ENCODE data around the gene SVOPL. TPM values are rescaled to one million over a fixed set of nuclear protein-coding genes. Genes with fewer than 3 reads are reported as not detected.

Gene SVOPL
- total and polyA plus RNA-seq, 2 donors (not counting 1 experiment from before 2014, with no cell fraction given) = not detected

- WGBS (ENCODE audit: insufficient coverage) = 94% methylated on average over 7 of the region's 7 CpGs
- no peaks in the 10 kb centered on the region for H3K9me3 Mint-ChIP-seq (ENCODE audit: insufficient read depth)
- DNase-seq (no peak), ATAC-seq (ENCODE audit: low read depth) (no peak)
- H4K20me1 ChIP-seq (ENCODE audit: control insufficient read depth, insufficient read depth, low read length, poor library complexity, severe bottlenecking) = no peaks in the 10 kb centered on the region
- no peaks in the 10 kb centered on the region for H3K36me3 ChIP-seq (replicated peaks in 1 of 2; ENCODE audit: control extremely low read depth in 1 of 2, control insufficient read depth in 1 of 2, extremely low read depth in 1 of 2, insufficient read depth in 2 of 2, low read length in 1 of 2)
- no peak overlapping the region for H3K27ac ChIP-seq (ENCODE audit: low read length in 2 of 2)
- H3K4me3 Mint-ChIP-seq = no peak overlapping the region
- no peak overlapping the region for H3K9ac ChIP-seq (ENCODE audit: low read length)
- no peak for TF ChIP-seq CTCF (IDR thresholded peaks at IDR 0.05)
- TF ChIP-seq EZH2 (IDR thresholded peaks at IDR 0.05; ENCODE audit: borderline replicate concordance, insufficient read depth, low read depth, low read length, poor library complexity, severe bottlenecking) = no peak
- CTCF ChIA-PET = no interaction called here
- H3K4me3 ChIP-seq (ENCODE audit: control extremely low read depth in 1 of 5, extremely low read depth in 1 of 5, insufficient read depth in 1 of 5, low read depth in 2 of 5, low read length in 4 of 5) = no peak overlapping the region
- no peak overlapping the region for H3K4me2 ChIP-seq (replicated peaks; ENCODE audit: low read depth, low read length, poor library complexity, severe bottlenecking)
- POLR2A ChIA-PET = no interaction called here
- no peaks in the 10 kb centered on the region for H3K79me2 ChIP-seq (ENCODE audit: control insufficient read depth, insufficient read depth, low read length)
- H3K27ac Mint-ChIP-seq = no peak overlapping the region
- H3K27me3 ChIP-seq (replicated peaks in 1 of 4; ENCODE audit: control extremely low read depth in 1 of 4, control insufficient read depth in 3 of 4, insufficient read depth in 4 of 4, low read length in 3 of 4) = no peaks in the 10 kb centered on the region
- H3K4me1 Mint-ChIP-seq = peaks cover 8% of the 10 kb centered on the region
- H2AFZ ChIP-seq (ENCODE audit: insufficient read depth, low read depth, low read length, poor library complexity, severe bottlenecking) = no peak overlapping the region
- intact Hi-C loops (cut with micrococcal nuclease) = no loop called here
- no peaks in the 10 kb centered on the region for H3K9me3 ChIP-seq (ENCODE audit: control extremely low read depth in 1 of 3, control insufficient read depth in 2 of 3, insufficient read depth in 1 of 3, low read length in 2 of 3)
- H3K27me3 Mint-ChIP-seq = peaks cover 20% of the 10 kb centered on the region
- H3K4me1 ChIP-seq (ENCODE audit: control insufficient read depth in 2 of 2, insufficient read depth in 2 of 2, low read length in 2 of 2) = peaks cover 0 to 3% of the 10 kb centered on the region in 2 donors
These were observed 15.7 kb upstream of the SVOPL start for GRCh38 chr7:138716889-138717288.

- peaks cover 0 to 3% of the 10 kb centered on the region in 2 donors for H3K4me1 ChIP-seq (ENCODE audit: control insufficient read depth in 2 of 2, insufficient read depth in 2 of 2, low read length in 2 of 2)
- POLR2A ChIA-PET = no interaction called here
- no peaks in the 10 kb centered on the region for H3K9me3 Mint-ChIP-seq (ENCODE audit: insufficient read depth)
- no peak overlapping the region for H3K4me3 ChIP-seq (ENCODE audit: control extremely low read depth in 1 of 5, extremely low read depth in 1 of 5, insufficient read depth in 1 of 5, low read depth in 2 of 5, low read length in 4 of 5)
- no peak overlapping the region for H2AFZ ChIP-seq (ENCODE audit: insufficient read depth, low read depth, low read length, poor library complexity, severe bottlenecking)
- DNase-seq = no peak
- H3K27ac ChIP-seq (ENCODE audit: low read length in 2 of 2) = no peak overlapping the region
- no peaks in the 10 kb centered on the region for H4K20me1 ChIP-seq (ENCODE audit: control insufficient read depth, insufficient read depth, low read length, poor library complexity, severe bottlenecking)
- no peak overlapping the region for H3K27ac Mint-ChIP-seq
- H3K27me3 ChIP-seq (replicated peaks in 1 of 4; ENCODE audit: control extremely low read depth in 1 of 4, control insufficient read depth in 3 of 4, insufficient read depth in 4 of 4, low read length in 3 of 4) = no peaks in the 10 kb centered on the region
- no peak overlapping the region for H3K9ac ChIP-seq (ENCODE audit: low read length)
- no peak overlapping the region for H3K4me2 ChIP-seq (replicated peaks; ENCODE audit: low read depth, low read length, poor library complexity, severe bottlenecking)
- H3K79me2 ChIP-seq (ENCODE audit: control insufficient read depth, insufficient read depth, low read length) = no peaks in the 10 kb centered on the region
- no peaks in the 10 kb centered on the region for H3K36me3 ChIP-seq (replicated peaks in 1 of 2; ENCODE audit: control extremely low read depth in 1 of 2, control insufficient read depth in 1 of 2, extremely low read depth in 1 of 2, insufficient read depth in 2 of 2, low read length in 1 of 2)
- CTCF ChIA-PET = no interaction called here
- no peaks in the 10 kb centered on the region for H3K9me3 ChIP-seq (ENCODE audit: control extremely low read depth in 1 of 3, control insufficient read depth in 2 of 3, insufficient read depth in 1 of 3, low read length in 2 of 3)
- H3K4me3 Mint-ChIP-seq = no peak overlapping the region
- intact Hi-C loops (cut with micrococcal nuclease) = no loop called here
- 94% methylated on average over 4 of the region's 7 CpGs for WGBS (ENCODE audit: insufficient coverage)
- TF ChIP-seq CTCF (IDR thresholded peaks at IDR 0.05) (no peak), EZH2 (IDR thresholded peaks at IDR 0.05; ENCODE audit: borderline replicate concordance, insufficient read depth, low read depth, low read length, poor library complexity, severe bottlenecking) (no peak)
- H3K4me1 Mint-ChIP-seq = peaks cover 8% of the 10 kb centered on the region
- ATAC-seq (ENCODE audit: low read depth) = no peak
- peaks cover 26% of the 10 kb centered on the region for H3K27me3 Mint-ChIP-seq
These were observed 12.0 kb upstream of the SVOPL start for GRCh38 chr7:138713191-138713590.
